K562 (cell line): Measurements from ENCODE around the gene HDAC5. TPM values are rescaled to one million over a fixed set of nuclear protein-coding genes. Genes with fewer than 3 reads are reported as not detected.
A peak's percentile ranks its signal among the peaks of the same experiment; 100 is the strongest.

Experiments
- AFF4 ChIP-seq: sonication (generic); formaldehyde crosslinking; IDR thresholded peaks from 2 replicates; pipeline ENCODE4 v1.8.0; 2023; ENCODE audit warnings: mild to moderate bottlenecking, missing genetic modification reagents
- ARHGAP35 ChIP-seq: fragments of 450-650 bp; IDR thresholded peaks from 2 replicates; pipeline ENCODE4 v1.6.1; 2018; ENCODE audit not compliant: partially characterized antibody
- BRD9 ChIP-seq: fragments of 450-650 bp; IDR thresholded peaks from 2 replicates; pipeline ENCODE4 v1.6.1; 2018; ENCODE audit warnings: low read depth; ENCODE audit not compliant: partially characterized antibody
- CBX1 ChIP-seq: sonication (generic); IDR thresholded peaks from 2 replicates; pipeline ENCODE4 v1.6.1; 2016; ENCODE audit warnings: antibody characterized with exemption, low read depth, mild to moderate bottlenecking
- DPF2 ChIP-seq: fragments of 450-650 bp; IDR thresholded peaks from 2 replicates; pipeline ENCODE4 v1.6.1; 2016
- FOXA1 ChIP-seq: fragments of 450-650 bp; IDR thresholded peaks from 2 replicates; pipeline ENCODE4 v1.6.1; 2016; ENCODE audit warnings: mild to moderate bottlenecking, borderline replicate concordance
- GATA2 ChIP-seq: sonication (generic); formaldehyde crosslinking; IDR thresholded peaks from 2 replicates; pipeline ENCODE4 v1.4.0; 2020; ENCODE audit warnings: mild to moderate bottlenecking, missing genetic modification reagents
- HES1 ChIP-seq: fragments of 450-650 bp; IDR thresholded peaks from 2 replicates; pipeline ENCODE4 v1.6.1; 2016; ENCODE audit warnings: low read depth, mild to moderate bottlenecking, moderate library complexity
- MLLT1 ChIP-seq, 2 experiments: fragments of 450-650 bp; IDR thresholded peaks; 2 replicates each; pipeline ENCODE4 v1.6.1; 2016
- POU5F1 ChIP-seq: fragments of 150-350 bp; IDR thresholded peaks from 2 replicates; pipeline ENCODE4 v1.6.1; 2014; ENCODE audit warnings: borderline replicate concordance, low read length, low read depth, mild to moderate bottlenecking; ENCODE audit not compliant: partially characterized antibody
- RBFOX2 ChIP-seq: fragments of 200-400 bp; formaldehyde crosslinking; IDR thresholded peaks from 2 replicates; pipeline ENCODE4 v1.6.1; 2017; ENCODE audit warnings: low read depth, mild to moderate bottlenecking, low read length, moderate library complexity
- SP2 ChIP-seq: IDR thresholded peaks from 2 replicates; pipeline ENCODE4 v1.6.1; 2011; ENCODE audit warnings: mild to moderate bottlenecking, low read depth, low read length, moderate library complexity; ENCODE audit not compliant: poor library complexity, severe bottlenecking; ENCODE audit errors: extremely low read depth
- SUPT5H ChIP-seq: fragments of 450-650 bp; IDR thresholded peaks from 2 replicates; pipeline ENCODE4 v1.6.1; 2016
- TCFL5 ChIP-seq: fragments of 250-450 bp; sonication (Bioruptor Pico); conservative IDR thresholded peaks from 2 replicates; pipeline ENCODE4 v1.6.1; 2021; ENCODE audit warnings: mild to moderate bottlenecking, moderate library complexity, matching md5 sums
- ZFP30 ChIP-seq: fragments of 250-450 bp; sonication (Bioruptor Pico); IDR thresholded peaks from 2 replicates; pipeline ENCODE4 v1.8.0; 2022; ENCODE audit warnings: moderate library complexity, mild to moderate bottlenecking, inconsistent platforms, borderline replicate concordance
- ZNF175 ChIP-seq: fragments of 200-800 bp; sonication (Bioruptor generic); IDR thresholded peaks from 2 replicates; pipeline ENCODE4 v1.6.1; 2016; ENCODE audit warnings: low read depth, mild to moderate bottlenecking, missing genetic modification characterization, missing compliant biosample characterization
- ZNF280A ChIP-seq: fragments of 450-650 bp; IDR thresholded peaks from 2 replicates; pipeline ENCODE4 v1.6.1; 2018; ENCODE audit warnings: mild to moderate bottlenecking, low read depth; ENCODE audit not compliant: partially characterized antibody
- ZNF512 ChIP-seq: IDR thresholded peaks from 2 replicates; pipeline ENCODE4 v1.6.1; 2016; ENCODE audit warnings: missing genetic modification characterization, missing compliant biosample characterization
- polyA plus RNA-seq, 8 experiments: library from polyadenylated mRNA; depleted of rRNA in 4 of 8; stranded (reverse) in 5 of 8; unstranded in 3 of 8; fragments of >200 nt; fragmentation: Nextera tagmentation in 2 of 8; fragmentation: Illumina TruSeq in 1 of 8; extraction: Ambion mirVana in 2 of 8; extraction: Trizol in 1 of 8; gene quantifications; 2 replicates each; pipeline versions ENCODE4 v1.2.1 to v1.2.3, GENCODE V29; 2011 to 2014; ENCODE audit warnings: inconsistent platforms in 1 of 8, missing spikeins in 1 of 8
- total RNA-seq, 7 experiments: library from RNA; depleted of rRNA in 6 of 7; stranded (reverse); fragments of >200 nt in 6 of 7; fragmentation: Illumina TruSeq in 2 of 7; extraction: Trizol in 2 of 7; gene quantifications; 2 replicates each; pipeline versions ENCODE4 v1.2.1 to v1.2.3, GENCODE V29; 2011 to 2021; ENCODE audit warnings: low replicate concordance in 1 of 7

Gene HDAC5
- total and polyA plus RNA-seq, 9 of the 15 experiments (the other 6 are each of a cell fraction or from before 2014, with no cell fraction given): 0.45 to 26.2 (median 16.4) TPM

- TF ChIP-seq ZNF280A (no peak), POU5F1 (no peak), SP2 (no peak), DPF2 (0 out of 2 replicates have a peak, but pooled peaks have one; percentile 26), RBFOX2 (0 out of 2 replicates have a peak, but pooled peaks have one; percentile 5), BRD9 (no peak), ARHGAP35 (peak; percentile 23), GATA2 (CRISPR knock-in tag) (peak; percentile 47), ZNF175 (no peak), CBX1 (no peak), TCFL5 (CRISPR knock-in tag) (no peak), AFF4 (CRISPR knock-in tag) (no peak), ZFP30 (CRISPR knock-in tag) (no peak), FOXA1 (no peak), HES1 (no peak), ZNF512 (no peak), SUPT5H (no peak), MLLT1 (IDR thresholded peaks at IDR 0.05) (no peak)
These were observed 23.2 kb upstream of the HDAC5 start (continued) for GRCh38 chr17:44146375-44147346.
